Astrocyte (in vitro differentiated cells and primary cell): ENCODE results near the gene PPIF. TPM values are rescaled to one million over a fixed set of nuclear protein-coding genes. Genes with fewer than 3 reads are reported as not detected.

Experiments used
- DNase-seq: peaks from one replicate; pipeline ENCODE4 v3.0.0-alpha.2; 2010; ENCODE audit warnings: low read depth
- FAIRE-seq: peaks from 2 replicates; lab custom pipeline; 2011; peaks lifted over from hg19 to GRCh38; lab: Jason Lieb, UNC
- H2AFZ ChIP-seq: 2 replicates; pipeline ENCODE4 v1.6.0; 2012; ENCODE audit warnings: low read depth, low read length, inconsistent platforms
- H3K27ac ChIP-seq: 2 replicates; pipeline ENCODE4 v1.5.1; 2011; ENCODE audit warnings: low read depth, low read length, inconsistent platforms
- H3K27me3 ChIP-seq: 2 replicates; pipeline ENCODE4 v1.6.0; 2011; ENCODE audit warnings: low read length, inconsistent platforms; ENCODE audit not compliant: insufficient read depth
- H3K36me3 ChIP-seq: 2 replicates; pipeline ENCODE4 v1.5.1; 2011; ENCODE audit warnings: low read length, inconsistent platforms; ENCODE audit not compliant: insufficient read depth
- H3K4me1 ChIP-seq: 2 replicates; pipeline ENCODE4 v1.5.1; 2011; ENCODE audit warnings: low read length, inconsistent platforms; ENCODE audit not compliant: insufficient read depth
- H3K4me2 ChIP-seq: 2 replicates; pipeline ENCODE4 v1.6.0; 2012; ENCODE audit warnings: low read length, inconsistent platforms
- H3K4me3 ChIP-seq: 2 replicates; pipeline ENCODE4 v1.5.1; 2011; ENCODE audit warnings: low read depth, mild to moderate bottlenecking, low read length, inconsistent platforms; ENCODE audit not compliant: insufficient read depth
- H3K79me2 ChIP-seq: 2 replicates; pipeline ENCODE4 v1.6.0; 2012; ENCODE audit warnings: mild to moderate bottlenecking, low read length, inconsistent platforms; ENCODE audit not compliant: insufficient read depth
- H3K9ac ChIP-seq: 2 replicates; pipeline ENCODE4 v1.6.0; 2012; ENCODE audit warnings: mild to moderate bottlenecking, low read length, inconsistent platforms
- H3K9me3 ChIP-seq: 2 replicates; pipeline ENCODE4 v1.5.1; 2012; ENCODE audit warnings: low read depth, mild to moderate bottlenecking, low read length, inconsistent platforms; ENCODE audit not compliant: insufficient read depth
- H4K20me1 ChIP-seq: 2 replicates; pipeline ENCODE4 v1.6.0; 2012; ENCODE audit warnings: low read length, inconsistent platforms; ENCODE audit not compliant: insufficient read depth
- H3K27ac Mint-ChIP-seq: one replicate; pipeline ENCODE4 v1.8.0; 2021; ENCODE audit warnings: mild to moderate bottlenecking, mixed read lengths; ENCODE audit not compliant: unreplicated experiment
- H3K27me3 Mint-ChIP-seq: one replicate; pipeline ENCODE4 v1.8.0; 2021; ENCODE audit warnings: low read depth, mixed read lengths; ENCODE audit not compliant: unreplicated experiment
- H3K36me3 Mint-ChIP-seq: one replicate; pipeline ENCODE4 v1.8.0; 2021; ENCODE audit warnings: low read depth, mixed read lengths; ENCODE audit not compliant: unreplicated experiment
- H3K4me1 Mint-ChIP-seq: one replicate; pipeline ENCODE4 v1.8.0; 2021; ENCODE audit warnings: low read depth, mixed read lengths; ENCODE audit not compliant: unreplicated experiment
- H3K4me3 Mint-ChIP-seq: one replicate; pipeline ENCODE4 v1.8.0; 2021; ENCODE audit warnings: mild to moderate bottlenecking, moderate library complexity, mixed read lengths; ENCODE audit not compliant: unreplicated experiment
- H3K9me3 Mint-ChIP-seq: one replicate; pipeline ENCODE4 v1.8.0; 2021; ENCODE audit warnings: mild to moderate bottlenecking, mixed read lengths; ENCODE audit not compliant: unreplicated experiment
- CTCF ChIP-seq: IDR thresholded peaks from 2 replicates; pipeline ENCODE4 v1.5.1; 2011; ENCODE audit warnings: low read depth, mild to moderate bottlenecking, inconsistent platforms, low read length, moderate library complexity; ENCODE audit not compliant: insufficient read depth
- EZH2 ChIP-seq: IDR thresholded peaks from 2 replicates; pipeline ENCODE4 v1.6.1; 2012; ENCODE audit warnings: mild to moderate bottlenecking, low read length, inconsistent platforms; ENCODE audit not compliant: insufficient read depth
- total RNA-seq: library from RNA; stranded (reverse); gene quantifications from 2 replicates; pipeline ENCODE4 v1.2.1, GENCODE V29; 2021

The PPIF gene
- total RNA-seq, 1 donor from 2014 or later, result 31.7 TPM

- peak; percentile 49 for FAIRE-seq
- Histone ChIP-seq H2AFZ (peak overlapping the region; percentile 73), H3K27ac (peak overlapping the region; percentile 99), H3K4me2 (peak overlapping the region; percentile 88), H3K27me3 (no peaks in the 10 kb centered on the region), H4K20me1 (peaks cover 8% of the 10 kb centered on the region), H3K36me3 (peaks cover 4% of the 10 kb centered on the region), H3K79me2 (peaks cover 21% of the 10 kb centered on the region), H3K9me3 (no peaks in the 10 kb centered on the region), H3K9ac (peak overlapping the region; percentile 89), H3K4me3 (no peak overlapping the region), H3K4me1 (peaks cover 59% of the 10 kb centered on the region)
- no peaks in the 10 kb centered on the region for H3K9me3 Mint-ChIP-seq
- peak overlapping the region; percentile 45 for H3K4me3 Mint-ChIP-seq
- peaks cover 34% of the 10 kb centered on the region for H3K4me1 Mint-ChIP-seq
- peaks cover 12% of the 10 kb centered on the region for H3K36me3 Mint-ChIP-seq
- H3K27me3 Mint-ChIP-seq, result no peaks in the 10 kb centered on the region
- TF ChIP-seq CTCF, result no peak
- TF ChIP-seq EZH2, result no peak
- DNase-seq, result peak; percentile 95
- peak overlapping the region; percentile 84 for H3K27ac Mint-ChIP-seq
These were observed 52.1 kb downstream of the PPIF start for GRCh38 chr10:79399223-79399831.

- DNase-seq, result no peak
These were observed 53.1 kb downstream of the PPIF start for GRCh38 chr10:79400146-79401004.

More at GRCh38 chr10:79400146-79401004, 53.1 kb downstream of the PPIF start:
- Mint-ChIP-seq H3K4me3 (no peak overlapping the region), H3K27ac (no peak overlapping the region), H3K27me3 (no peaks in the 10 kb centered on the region), H3K4me1 (peaks cover 38% of the 10 kb centered on the region), H3K9me3 (no peaks in the 10 kb centered on the region), H3K36me3 (peaks cover 8% of the 10 kb centered on the region)
- peak overlapping the region; percentile 88 for H3K4me2 ChIP-seq
- no peaks in the 10 kb centered on the region for H3K27me3 ChIP-seq
- no peak for FAIRE-seq
- H3K4me3 ChIP-seq, result no peak overlapping the region
- H3K4me1 ChIP-seq, result peaks cover 65% of the 10 kb centered on the region
- peaks cover 21% of the 10 kb centered on the region for H3K79me2 ChIP-seq
- no peaks in the 10 kb centered on the region for H3K9me3 ChIP-seq
- peaks cover 19% of the 10 kb centered on the region for H4K20me1 ChIP-seq
- H3K27ac ChIP-seq, result peak overlapping the region; percentile 99
- peak; percentile 63 for TF ChIP-seq CTCF
- TF ChIP-seq EZH2, result no peak
- H3K9ac ChIP-seq, result peak overlapping the region; percentile 89
- no peak overlapping the region for H2AFZ ChIP-seq
- peaks cover under 1% of the 10 kb centered on the region for H3K36me3 ChIP-seq
